ENCODE measurements around the gene BHMT. TPM values are rescaled to one million over a fixed set of nuclear protein-coding genes. Genes with fewer than 3 reads are reported as not detected.

BHMT gene
- total and polyA plus RNA-seq, 9 of the 15 experiments (the other 6 are each of a cell fraction or from before 2014, with no cell fraction given) = not detected

GRCh38 chr5:79143684-79144379 is 32.2 kb downstream of the BHMT start (continued):
- TF ChIP-seq TEAD1 (CRISPR knock-in tag; IDR thresholded peaks at IDR 0.05) = no peak
- no peak for TF ChIP-seq ETV5 (CRISPR knock-in tag; IDR thresholded peaks at IDR 0.05; ENCODE audit: low read depth)
- TF ChIP-seq ZEB2 (IDR thresholded peaks at IDR 0.05) = peak; percentile 67; the same call in 1 of the 2 replicates
- no peak for TF ChIP-seq MBD2 (IDR thresholded peaks at IDR 0.05; ENCODE audit: borderline replicate concordance, low read depth)
- TF ChIP-seq ZNF133 (CRISPR knock-in tag; IDR thresholded peaks at IDR 0.05) = no peak
- TF ChIP-seq ZNF740 (CRISPR knock-in tag; IDR thresholded peaks at IDR 0.05) = no peak
- no peak for TF ChIP-seq ZNF740 (tag; IDR thresholded peaks at IDR 0.05)
- no peak for TF ChIP-seq ZNF609 (CRISPR knock-in tag; IDR thresholded peaks at IDR 0.05; ENCODE audit: borderline replicate concordance)
- no peak for TF ChIP-seq BCLAF1 (IDR thresholded peaks at IDR 0.05; ENCODE audit: borderline replicate concordance in 1 of 2, control insufficient read depth in 1 of 2, low read depth in 2 of 2, low read length in 1 of 2)
- TF ChIP-seq TCFL5 (CRISPR knock-in tag; conservative IDR thresholded peaks at IDR 0.05) = no peak
- no peak for TF ChIP-seq HOXB6 (CRISPR knock-in tag; IDR thresholded peaks at IDR 0.05; ENCODE audit: borderline replicate concordance)
- TF ChIP-seq CCNT2 (IDR thresholded peaks at IDR 0.05; ENCODE audit: borderline replicate concordance, extremely low read depth, insufficient read length, low read depth, low read length) = no peak
- peak; percentile 82 for TF ChIP-seq JUND (IDR thresholded peaks at IDR 0.05; ENCODE audit: borderline replicate concordance, low read depth, low read length)
- peak; percentile 82 for TF ChIP-seq JUND (tag; IDR thresholded peaks at IDR 0.05; ENCODE audit: borderline replicate concordance, low read depth, low read length)
- TF ChIP-seq EP300 (IDR thresholded peaks at IDR 0.05; ENCODE audit: low read length) = peak; percentile 54
- no peak for TF ChIP-seq ETS1 (conservative IDR thresholded peaks at IDR 0.05; ENCODE audit: control insufficient read depth, low read depth, low read length)
- no peak for TF ChIP-seq TFAM (CRISPR knock-in tag; conservative IDR thresholded peaks at IDR 0.05)
